CD4-positive, alpha-beta T cell treated with Interleukin-17A for 1 hour (primary cell): Measurements from ENCODE around the gene DUSP19.
"Not testable (repeated sequence)": the region's sequence is repeated elsewhere in the genome, so short reads cannot be mapped to it uniquely, and the experiment has no call there.

Experiments
- DNase-seq: peaks from one replicate; pipeline ENCODE4 v3.0.0-alpha.2; 2020

DUSP19 gene, protein sequence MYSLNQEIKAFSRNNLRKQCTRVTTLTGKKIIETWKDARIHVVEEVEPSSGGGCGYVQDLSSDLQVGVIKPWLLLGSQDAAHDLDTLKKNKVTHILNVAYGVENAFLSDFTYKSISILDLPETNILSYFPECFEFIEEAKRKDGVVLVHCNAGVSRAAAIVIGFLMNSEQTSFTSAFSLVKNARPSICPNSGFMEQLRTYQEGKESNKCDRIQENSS

DNA sequence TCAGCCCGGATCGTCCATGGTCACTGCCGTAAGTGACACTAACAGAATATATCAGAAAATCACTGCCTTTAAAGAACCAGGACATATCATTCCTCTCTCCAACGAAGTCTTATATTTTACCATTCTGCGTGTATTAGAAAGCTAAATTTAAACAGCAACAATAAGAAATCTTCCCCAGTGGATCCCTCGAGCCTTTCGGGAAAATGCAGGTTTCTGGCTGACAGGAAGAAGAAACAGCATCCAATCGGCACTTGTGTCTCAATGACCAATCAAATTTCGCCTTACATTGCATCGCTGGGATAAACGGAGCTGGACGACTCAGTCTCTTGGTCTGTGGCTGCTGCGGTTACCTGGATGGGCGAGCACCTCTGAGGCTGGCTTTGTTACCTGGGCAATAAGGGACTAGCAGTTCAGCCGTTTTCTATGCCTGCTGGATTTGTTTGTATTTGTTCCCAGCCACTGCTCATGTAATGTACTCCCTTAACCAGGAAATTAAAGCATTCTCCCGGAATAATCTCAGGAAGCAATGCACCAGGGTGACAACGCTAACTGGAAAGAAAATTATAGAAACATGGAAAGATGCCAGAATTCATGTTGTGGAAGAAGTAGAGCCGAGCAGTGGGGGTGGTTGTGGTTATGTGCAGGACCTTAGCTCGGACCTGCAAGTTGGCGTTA, at the start of gene DUSP19:
TSS of gene DUSP19 (plus strand) at position 284 of the 675 bp plus-strand sequence. CDS start at position 471, 187 bp downstream.
- DNase-seq: peak; percentile 92

DNA sequence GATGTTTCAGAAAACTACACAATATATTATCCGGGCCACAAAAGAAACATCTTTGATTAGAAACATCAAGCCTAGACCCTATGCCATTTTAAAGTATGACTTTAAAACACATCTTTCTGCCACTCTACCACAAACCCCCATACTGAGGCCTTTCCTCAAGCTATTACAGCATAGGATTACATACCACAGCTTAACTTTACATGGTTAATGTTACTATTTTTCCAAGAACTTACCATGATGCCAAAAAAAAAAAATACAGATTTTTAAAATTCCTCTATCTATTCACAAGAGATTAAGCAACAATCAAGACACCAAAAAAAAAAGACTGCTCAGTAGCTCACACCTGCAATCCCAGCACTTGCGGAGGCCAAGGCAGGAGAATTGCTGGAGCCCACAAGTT, 49.3 kb upstream of the DUSP19 start:
- DNase-seq: no peak

DNA sequence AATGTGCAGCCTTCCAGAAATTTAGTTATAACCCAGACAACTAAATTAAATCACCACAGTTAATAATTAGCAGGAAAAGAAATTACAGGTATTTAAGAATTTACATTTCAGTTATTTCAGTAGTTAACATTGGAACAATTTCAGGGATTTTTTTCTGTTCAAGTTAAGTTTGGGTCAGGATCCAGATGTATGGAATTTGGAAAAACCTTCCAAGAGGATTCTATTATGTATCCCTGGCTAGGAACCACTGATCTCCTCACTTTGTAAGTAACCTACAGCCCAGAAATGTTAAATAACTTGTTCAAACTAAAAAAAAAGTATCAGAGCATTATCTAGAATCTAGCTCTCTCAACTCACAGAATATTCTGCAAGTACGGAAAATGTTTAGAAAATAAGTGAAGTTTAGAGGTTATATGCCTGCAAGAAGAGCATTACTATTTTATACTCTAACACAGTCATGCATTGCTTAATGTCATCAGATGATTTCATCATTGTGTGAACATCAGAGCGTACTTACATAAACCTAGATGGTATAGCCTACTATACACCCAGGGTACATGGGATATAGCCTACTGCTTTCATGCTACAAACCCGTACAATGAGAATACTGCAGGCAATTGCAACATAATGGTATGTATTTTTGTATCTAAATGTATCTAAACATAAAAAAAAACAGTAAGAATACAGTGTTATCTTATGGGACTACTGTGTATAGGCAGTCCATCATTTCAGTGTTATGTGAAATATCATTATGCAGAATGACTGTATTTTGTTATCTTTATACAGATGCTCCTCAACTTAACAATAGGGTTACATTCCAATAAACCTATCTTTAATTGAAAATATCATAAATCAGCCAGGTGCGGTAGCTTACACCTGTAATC, 46.4 kb upstream of the DUSP19 start:
- DNase-seq: no peak

DNA sequence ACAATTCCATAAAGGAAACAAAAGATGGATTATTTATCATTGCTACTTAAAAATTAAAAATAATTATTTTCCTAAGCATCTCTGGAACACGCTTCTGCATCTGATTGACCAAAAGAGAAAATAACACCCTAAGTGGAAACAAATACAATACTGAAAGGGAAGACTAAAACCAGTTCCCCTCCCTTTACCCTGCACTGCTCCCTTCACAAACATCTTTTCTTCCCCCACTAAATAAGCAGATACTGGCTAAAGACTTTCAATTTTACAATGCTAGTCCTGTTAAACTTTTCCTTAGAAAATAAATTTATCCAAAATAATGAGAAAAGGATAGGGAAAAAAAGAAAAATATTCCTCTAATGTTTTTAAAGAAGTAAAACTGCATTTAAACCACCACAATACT, 44.6 kb upstream of the DUSP19 start:
- DNase-seq: no peak

DNA sequence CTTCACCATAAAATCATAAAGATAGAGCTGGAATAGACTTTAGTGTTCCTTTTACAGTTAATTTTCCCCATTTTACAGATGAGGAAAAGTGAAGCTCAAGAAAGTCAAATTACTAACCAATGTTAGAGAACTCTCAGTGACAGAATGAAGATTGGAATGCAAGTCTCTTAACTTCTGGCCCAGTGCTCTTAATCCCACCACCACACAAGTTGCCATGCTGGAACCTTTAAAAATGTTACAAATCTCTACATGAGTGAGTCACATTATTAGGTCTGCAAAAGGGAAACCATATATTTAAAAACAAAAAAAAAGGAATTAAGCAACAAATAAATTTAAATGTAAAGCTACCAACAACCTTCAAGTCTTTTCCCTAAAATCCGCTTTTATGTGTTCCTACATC, 43.7 kb upstream of the DUSP19 start:
- no peak for DNase-seq

DNA sequence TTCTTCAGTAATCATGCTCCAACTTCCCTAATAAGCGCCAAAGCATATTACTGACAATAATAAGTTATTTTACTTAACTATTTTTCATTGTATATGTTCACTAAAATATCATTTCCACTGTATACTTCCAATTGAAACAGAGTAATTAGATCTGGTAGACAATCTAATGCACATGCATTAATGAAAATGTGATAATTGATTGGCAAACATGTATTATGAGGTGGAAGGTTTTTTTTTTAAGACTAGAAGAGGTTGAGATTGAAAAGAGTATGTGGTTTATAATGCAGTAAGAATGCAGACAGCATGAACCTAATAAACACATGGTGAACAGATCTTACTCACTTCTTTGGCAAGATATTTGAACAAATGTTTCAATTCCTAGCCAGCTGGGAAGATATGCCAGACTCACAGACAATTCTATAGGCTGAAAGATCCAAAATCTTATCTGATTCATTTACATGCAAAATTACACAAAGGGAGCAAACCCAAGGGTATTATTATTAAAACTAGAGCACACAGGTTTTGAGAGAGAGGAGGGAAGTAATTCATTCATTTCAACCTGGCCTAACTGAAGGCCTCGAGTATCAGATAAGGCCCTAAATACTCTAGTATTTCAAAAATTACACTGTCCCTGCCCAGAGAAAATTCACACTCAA, 43.1 kb upstream of the DUSP19 start:
- DNase-seq: no peak

DNA sequence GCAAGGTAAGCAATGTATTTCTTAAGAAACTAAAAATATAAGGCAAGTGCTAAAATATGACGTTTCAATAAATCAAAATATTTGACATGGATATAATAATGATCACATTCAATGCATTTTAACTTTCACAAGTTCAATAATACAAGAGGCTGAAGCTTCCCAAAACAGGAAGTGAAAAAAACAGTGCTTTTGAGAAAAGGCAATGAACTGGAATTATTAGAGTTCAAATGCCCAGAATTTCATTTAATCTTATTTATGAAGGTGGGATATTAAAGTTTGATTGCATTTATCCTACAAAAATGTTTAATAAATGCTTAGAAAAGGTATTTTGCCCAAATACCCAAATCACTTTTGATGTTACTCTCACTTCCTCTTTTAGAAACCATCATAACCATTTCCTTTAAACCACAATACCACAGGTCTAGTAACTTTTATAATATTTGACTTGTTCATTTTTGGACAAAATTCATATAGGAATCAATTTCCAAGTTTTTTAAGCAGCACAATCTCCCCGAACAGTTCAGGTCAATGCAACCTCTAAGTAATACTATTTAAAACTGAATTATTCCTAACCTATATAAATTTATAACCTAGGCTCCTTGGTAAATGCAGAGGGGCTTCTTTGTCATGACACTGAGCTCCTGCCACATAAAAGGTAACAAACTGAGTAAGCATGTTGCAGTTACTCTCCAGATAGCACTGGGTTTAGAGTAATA, 42.4 kb upstream of the DUSP19 start:
- peak; percentile 41 for DNase-seq

DNA sequence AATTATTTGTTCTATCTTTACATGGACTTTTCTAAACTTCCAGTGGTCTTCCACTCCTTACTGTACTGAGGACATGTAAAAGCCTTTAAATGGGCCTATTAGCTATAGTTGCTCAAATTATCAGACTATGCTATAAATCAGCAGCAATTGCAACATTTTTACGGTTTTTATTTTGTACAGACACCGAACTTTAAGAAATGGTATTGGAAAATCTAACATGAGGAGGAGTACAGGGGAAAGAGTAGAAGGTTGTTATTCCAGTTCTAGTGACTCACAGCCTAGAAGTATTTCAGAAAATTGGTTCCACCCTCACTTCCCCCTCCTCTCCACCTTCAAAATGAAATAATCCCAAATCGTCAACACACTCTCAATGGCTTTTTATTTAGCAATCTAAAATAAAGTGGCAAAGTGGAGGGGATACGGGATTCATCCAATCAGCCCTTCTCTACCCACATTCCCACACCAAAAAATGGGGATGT, 41.4 kb upstream of the DUSP19 start:
- DNase-seq: no peak

DNA sequence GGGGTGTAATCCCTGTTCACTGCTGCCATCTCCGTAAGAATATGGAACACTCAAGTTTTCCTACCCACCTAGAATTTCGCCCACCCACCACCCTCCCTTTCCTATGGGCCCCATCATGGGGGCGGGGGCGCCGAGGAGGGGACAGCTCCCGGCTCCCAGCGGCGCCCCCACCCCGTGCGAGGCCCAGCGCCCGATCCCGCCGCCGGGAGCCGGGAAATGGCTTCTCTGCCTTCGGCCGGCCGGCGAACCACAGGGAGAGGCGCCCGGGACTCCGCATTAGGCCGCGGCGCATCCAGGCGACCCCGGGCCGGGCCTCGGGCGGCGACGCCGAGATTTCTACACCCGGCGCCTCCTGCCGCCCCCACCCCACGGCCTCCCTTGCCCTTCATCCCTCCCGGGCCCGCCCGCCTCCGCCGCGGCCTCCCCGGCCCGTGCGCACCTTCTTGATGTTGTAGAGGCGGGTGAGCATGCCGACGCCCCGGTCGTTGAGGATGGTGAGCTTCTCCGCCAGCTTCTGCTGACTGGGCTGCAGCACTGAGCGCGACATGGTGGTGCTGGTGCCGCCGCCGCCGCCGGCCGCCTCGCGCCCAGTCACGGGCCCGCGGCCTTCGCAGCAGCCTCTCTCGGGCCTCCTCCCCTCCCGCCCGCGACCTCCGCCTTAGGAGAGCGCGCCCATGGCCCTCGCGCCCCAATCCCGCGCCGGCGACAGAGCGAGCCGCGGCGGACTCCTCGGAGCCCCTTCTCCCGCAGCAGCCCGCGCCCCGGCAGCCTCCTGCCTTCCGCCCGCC, 40.8 kb upstream of the DUSP19 start:
- peak; percentile 46 for DNase-seq

DNA sequence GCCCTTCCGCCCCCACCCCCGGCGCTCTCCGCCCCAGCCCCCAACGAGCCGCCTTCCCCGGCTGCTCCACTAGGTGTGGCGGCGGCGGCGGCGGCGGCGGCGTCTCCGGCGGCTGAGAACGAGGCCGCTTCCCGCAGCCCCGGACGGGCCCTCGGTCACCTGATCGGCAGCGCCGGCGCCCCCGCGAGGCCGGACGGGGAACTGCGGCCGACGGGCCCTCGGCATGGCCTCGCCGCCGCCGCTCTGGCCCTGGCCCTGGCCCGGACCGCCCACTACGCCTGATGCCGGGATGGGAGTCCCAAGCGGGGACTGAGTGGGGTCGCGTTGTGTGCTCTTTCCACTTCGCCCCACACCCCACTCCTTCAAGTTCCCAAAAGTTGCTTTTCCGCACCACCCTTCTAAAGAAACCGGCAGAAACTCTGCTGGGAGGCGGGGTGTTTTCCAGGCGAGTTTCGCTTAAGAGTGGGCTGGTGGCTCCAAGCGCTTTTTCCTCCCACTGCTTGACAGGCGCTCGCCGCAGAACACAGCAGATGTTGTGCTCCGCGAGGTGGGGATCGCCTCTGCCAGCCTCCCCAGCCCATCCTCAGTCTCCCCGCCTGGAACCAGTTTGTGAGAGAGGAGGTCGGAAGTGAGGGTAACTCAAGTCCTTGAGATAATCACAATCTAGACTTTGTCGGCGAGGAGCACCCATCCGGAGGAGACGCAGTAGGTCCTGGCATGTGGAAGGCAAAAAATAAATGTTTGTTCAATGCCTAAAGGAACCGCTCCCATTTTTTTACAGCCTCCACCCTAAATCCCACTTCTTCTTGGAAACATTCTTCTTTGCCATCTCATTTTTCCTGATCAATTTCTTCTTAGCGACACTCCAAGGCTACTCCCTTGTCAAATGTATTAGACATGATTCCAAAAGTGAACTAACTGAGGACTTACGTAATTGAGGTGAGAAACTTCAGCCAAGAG, 39.9 kb upstream of the DUSP19 start, which contains the start of gene NCKAP1:
TSS of gene NCKAP1 (minus strand) at position 117 of the 960 bp plus-strand sequence. CDS start 358 bp downstream, outside the sequence.
- peak; percentile 85 for DNase-seq

DNA sequence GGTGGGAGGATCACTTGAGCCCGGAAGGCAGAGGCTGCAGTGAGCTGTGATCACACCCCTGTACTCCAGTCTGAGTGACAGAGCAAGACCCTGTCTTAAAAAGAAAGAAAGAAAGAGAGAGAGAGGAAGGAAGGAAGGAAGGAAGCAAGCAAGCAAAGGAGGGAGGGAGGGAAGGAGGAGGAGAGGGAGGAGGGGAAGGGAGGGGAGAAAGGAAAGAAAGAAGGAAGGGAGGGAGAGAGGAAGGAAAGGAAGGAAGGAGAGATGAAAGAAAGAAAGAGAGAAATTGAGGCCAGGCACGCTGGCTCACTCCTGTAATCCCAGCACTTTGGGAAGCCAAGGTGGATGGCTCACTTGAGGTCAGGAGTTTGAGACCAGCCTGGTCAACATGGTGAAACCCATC, 37.9 kb upstream of the DUSP19 start:
- no peak for DNase-seq

DNA sequence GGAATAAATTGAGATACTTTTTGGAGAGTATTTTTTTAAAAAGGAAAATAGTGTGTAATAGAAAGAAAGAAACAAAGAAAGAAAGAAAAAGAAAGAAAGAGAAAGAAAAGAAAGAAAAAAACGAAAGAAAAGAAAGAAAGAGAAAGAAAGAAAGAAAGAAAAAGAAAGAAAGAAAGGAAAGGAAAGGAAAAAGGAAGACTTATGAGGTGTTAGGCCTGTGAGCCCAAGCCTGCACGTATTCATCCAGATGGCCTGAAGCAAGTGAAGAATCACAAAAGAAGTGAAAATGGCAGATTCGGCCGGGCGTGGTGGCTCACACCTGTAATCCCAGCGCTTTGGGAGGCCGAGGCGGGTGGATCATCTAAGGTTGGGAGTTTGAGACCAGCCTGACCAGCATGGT, 35.0 kb upstream of the DUSP19 start:
- DNase-seq: not testable (repeated sequence)

DNA sequence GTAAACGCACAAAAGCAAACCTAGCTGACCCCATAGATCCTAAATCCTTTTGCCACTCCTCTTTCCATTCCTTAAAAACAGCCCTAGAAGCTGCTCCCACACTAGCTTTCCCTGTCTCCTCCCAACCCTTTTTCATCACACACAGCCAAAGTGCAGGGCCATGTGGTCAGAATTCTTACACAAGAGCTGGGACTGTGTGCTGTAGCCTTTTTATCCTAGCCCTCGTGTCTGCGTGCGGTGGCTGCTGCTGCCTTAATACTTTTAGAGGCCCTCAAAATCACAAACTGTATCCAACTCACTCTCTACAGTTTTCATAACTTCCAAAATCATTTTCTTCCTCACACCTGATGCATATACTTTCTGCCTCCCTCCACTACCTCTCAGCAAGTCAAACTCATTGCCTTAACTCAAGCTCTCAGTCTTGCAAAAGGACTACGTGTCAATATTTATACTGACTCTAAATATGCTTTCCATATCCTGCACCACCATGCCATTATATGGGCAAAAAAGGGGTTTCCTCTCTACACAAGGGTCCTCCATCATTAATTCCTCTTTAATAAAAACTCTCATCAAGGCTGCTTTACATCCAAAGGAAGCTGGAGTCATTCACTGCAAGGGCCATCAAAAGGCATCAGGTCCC, 30.9 kb upstream of the DUSP19 start:
- DNase-seq: not testable (repeated sequence)

DNA sequence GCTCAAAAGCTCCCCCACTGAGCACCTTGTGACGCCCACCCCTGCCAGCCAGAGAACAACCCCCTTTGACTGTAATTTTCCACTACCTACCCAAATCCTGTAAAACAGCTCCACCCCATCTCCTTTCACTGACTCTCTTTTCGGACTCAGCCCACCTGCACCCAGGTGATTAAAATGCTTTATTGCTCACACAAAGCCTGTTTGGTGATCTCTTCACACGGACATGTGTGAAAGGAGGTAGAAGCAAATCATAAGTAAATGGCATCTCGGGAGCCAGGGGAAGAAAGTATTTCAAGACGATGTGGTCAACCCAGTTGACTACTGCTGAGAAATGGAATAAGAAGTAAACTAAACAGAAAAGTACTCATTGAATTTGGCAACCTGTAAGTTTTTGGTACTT, 29.1 kb upstream of the DUSP19 start:
- no peak for DNase-seq

DNA sequence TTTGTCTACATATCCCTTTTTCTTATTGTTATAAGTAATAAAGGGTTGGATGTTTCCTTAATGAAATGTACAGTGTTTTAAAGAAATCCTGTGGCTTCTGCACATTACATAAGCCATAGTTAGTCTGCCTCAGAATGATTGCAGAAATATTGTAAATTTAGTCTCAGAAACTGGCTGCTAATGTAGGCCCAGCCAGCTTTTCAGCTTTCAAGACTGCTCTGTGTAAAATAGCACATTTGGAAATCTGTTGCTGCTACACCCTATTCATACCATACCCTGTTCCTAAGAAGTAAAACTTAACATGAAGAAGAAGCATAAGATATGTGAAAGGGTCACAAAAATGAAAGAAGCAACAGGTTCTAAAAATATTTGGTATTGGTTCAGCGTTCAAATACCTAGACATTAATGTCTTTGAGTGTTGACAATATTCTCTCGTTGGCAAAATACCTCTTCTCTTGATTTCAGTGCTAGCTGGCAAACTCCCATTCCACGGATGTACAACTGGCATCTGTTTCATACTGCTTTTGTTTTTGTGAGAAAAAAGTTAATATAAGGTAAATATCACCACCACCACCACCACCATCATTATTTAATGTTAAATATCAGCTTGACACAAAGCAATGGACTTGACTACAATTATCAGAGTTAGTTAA, 21.1 kb upstream of the DUSP19 start:
- no peak for DNase-seq

DNA sequence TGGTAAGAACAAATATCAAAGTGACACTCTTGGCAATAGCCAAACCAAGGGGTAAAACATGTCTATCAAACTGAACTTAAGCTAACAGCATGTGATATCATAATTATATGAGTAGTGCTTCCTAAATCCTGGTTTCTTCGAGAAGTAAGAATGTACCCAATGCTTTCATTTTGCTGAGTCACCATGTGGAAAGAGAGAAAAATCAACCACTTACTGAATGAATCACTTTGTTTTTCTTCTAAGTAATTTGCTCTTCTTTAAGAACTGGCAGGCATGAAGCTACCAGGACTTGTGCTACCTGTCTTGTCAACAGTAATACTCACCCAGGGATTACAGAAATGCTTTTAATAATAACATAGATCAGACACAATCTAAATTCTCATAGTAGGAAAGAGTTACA, 19.0 kb upstream of the DUSP19 start:
- no peak for DNase-seq

DNA sequence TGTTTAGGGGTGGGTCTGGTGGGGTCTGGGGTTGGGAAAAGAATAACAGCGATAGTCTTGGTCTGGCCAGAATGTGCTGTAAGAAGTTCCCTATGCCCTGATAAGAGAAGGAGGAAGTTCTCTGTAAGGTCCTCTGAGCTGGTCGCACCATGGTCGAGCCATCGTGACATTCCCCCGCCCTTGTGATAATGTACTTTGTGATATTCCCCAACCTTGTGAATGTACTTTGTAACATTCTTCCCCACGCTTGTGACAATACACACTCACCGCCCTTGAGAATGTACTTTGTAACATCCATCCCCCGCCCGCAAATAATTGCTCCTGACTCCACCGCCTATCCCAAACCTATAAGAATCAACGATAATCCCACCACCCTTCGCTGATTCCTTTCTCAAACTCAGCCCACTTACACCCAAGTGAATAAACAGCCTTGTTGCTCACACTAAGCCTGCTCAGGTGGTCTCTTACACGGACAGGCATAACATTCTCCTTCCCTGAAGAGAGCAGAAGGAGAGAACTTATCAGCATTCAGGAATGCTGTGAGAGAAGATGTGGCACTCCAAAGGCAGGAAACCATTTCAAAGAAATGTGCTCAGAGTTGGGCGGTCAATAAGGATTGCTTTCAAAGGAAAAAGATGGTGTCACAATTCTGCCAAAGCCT, 17.8 kb upstream of the DUSP19 start:
- no peak for DNase-seq

DNA sequence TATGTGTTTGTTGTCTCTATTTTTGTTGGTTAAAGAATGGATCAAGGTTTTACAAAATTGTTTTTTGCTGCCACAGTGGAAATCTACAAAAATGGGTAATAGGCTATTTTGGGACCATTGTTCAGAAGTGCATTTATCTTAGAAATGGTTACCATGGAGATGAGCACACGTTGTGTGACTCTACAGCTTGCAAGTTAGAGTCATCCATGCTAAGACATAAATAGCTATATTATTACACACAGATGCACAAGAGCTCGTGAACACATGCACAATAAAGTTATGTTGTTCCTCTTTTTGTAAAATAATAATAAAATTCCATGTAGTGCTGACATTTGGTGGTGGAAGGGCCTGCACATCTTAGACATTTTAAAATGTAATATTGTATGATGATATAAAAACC, 15.5 kb upstream of the DUSP19 start:
- no peak for DNase-seq

DNA sequence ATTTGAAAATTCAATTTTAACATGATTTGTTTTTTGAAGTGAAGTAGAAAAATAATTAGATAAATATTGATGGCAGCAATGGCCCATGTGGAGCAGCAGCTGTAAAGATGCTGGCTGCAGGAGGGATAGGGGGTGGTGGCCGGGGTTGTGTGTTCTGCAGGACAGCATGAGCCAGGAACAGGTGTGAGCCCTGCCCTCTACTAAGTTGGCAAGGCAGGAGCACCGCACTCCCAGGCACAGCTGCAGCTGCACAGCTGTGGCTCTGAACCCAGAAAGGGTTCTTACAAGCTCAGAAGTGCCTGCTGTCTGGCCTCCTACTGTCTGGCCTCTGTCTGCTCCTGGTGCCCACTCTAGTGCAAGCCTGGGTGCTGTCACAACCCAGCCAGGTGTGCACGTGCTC, 10.0 kb upstream of the DUSP19 start:
- DNase-seq: no peak
